ENCODE results near the gene TYK2. TPM values are rescaled to one million over a fixed set of nuclear protein-coding genes. Genes with fewer than 3 reads are reported as not detected.
"Not testable (repeated sequence)": the region's sequence is repeated elsewhere in the genome, so short reads cannot be mapped to it uniquely, and the experiment has no call there.

Gene TYK2
- polyA plus RNA-seq, 1 experiment = 29.1 TPM

DNA sequence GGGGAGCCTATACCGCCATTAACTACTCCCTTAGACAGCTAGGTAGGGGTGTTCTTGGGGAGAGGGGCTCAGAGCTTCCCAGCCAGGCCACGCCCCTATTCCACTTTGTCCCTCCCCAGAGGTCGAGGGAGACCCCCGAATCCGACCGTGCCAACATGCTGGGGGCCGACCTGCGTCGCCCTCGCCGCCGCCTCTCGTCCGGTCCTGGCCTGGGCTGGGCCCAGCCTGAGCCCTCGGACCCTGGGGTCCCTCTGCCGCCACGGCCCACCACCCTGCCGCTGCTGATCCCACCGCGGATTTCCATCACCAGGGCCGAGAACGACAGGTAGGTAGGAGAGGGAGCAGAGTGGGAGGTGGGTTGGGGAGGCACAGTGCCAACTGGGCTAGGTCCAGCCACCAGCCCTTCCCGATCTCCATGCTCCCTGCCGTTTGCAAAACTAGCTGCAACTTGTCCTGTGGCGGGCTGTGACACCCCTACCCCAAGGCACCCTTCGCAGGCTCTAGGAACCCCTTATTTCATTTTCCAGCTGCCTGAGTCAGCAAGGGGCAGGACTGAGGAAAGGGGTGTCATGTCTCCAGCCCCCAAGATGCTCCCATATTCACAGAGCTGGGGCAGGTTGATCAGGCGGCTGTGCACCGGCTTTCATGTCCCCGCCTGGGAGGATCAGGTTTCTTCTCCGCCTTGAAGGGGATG lies 37.3 kb upstream of the TYK2 start:
- POLR2A ChIA-PET = interaction anchor here (0.5 to 1.4 kb wide), 4 partner anchors 14 to 158 kb away, joined by 4 to 7 read pairs (median 6); partner anchors contain the start of gene CDC37

GRCh38 chr19:10416380-10417257 lies 36.2 kb upstream of the TYK2 start:
- POLR2A ChIA-PET = no interaction called here
- DNase-seq (ENCODE audit: low read depth, low spot score) = peak; percentile 72
- H3K27ac ChIP-seq (ENCODE audit: low read depth, low read length) = peak overlapping the region; percentile 31
- peaks cover 8% of the 10 kb centered on the region for H3K27me3 ChIP-seq (ENCODE audit: control insufficient read depth, insufficient read depth, low read length)
- CTCF ChIA-PET = interaction anchor here (0.6 to 6.5 kb wide), 22 partner anchors 10 to 1180 kb away, joined by 3 to 87 read pairs (median 4); partner anchors contain the start of gene CDC37
- TF ChIP-seq CTCF (IDR thresholded peaks at IDR 0.05; ENCODE audit: low read depth, low read length) = peak; percentile 74
- H3K4me3 ChIP-seq (ENCODE audit: low read depth, low read length) = peak overlapping the region; percentile 67
- H3K9me3 ChIP-seq (ENCODE audit: control insufficient read depth, insufficient read depth, low read length) = peaks cover 13% of the 10 kb centered on the region

More for the DNA sequence above, 37.3 kb upstream of the TYK2 start:
- CTCF ChIA-PET = interaction anchor here (0.9 to 6.5 kb wide), 6 partner anchors 9 to 132 kb away, joined by 3 to 87 read pairs (median 4); partner anchors contain the start of gene CDC37
- H3K9me3 ChIP-seq (ENCODE audit: control insufficient read depth, insufficient read depth, low read length) = peaks cover 13% of the 10 kb centered on the region
- TF ChIP-seq CTCF (IDR thresholded peaks at IDR 0.05; ENCODE audit: low read depth, low read length) = no peak
- H3K4me3 ChIP-seq (ENCODE audit: low read depth, low read length) = no peak overlapping the region
- DNase-seq (ENCODE audit: low read depth, low spot score) = no peak
- peaks cover 14% of the 10 kb centered on the region for H3K27me3 ChIP-seq (ENCODE audit: control insufficient read depth, insufficient read depth, low read length)
- H3K27ac ChIP-seq (ENCODE audit: low read depth, low read length) = peak overlapping the region; percentile 21

DNA sequence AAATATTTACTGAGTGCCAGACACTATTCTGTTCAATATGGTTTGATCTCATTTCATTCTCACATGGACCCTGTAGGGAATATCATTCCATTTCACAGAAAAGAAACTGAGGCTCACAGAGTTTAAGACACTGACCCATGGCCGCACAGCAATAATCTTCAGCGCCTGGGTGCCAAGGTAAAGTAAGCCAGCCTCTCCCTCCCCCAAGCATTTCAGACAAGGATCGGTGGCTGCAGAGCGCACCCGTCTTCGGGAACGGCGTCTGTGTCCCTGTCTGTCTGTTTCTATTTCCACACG lies 35.7 kb upstream of the TYK2 start:
- no peak for TF ChIP-seq CTCF (IDR thresholded peaks at IDR 0.05; ENCODE audit: low read depth, low read length)
- Histone ChIP-seq H3K4me3 (ENCODE audit: low read depth, low read length) (peak overlapping the region; percentile 67), H3K27ac (ENCODE audit: low read depth, low read length) (no peak overlapping the region), H3K27me3 (ENCODE audit: control insufficient read depth, insufficient read depth, low read length) (peaks cover 6% of the 10 kb centered on the region), H3K9me3 (ENCODE audit: control insufficient read depth, insufficient read depth, low read length) (peaks cover 13% of the 10 kb centered on the region)
- POLR2A ChIA-PET = no interaction called here
- CTCF ChIA-PET = interaction anchor here (0.6 to 6.5 kb wide), 21 partner anchors 10 to 1180 kb away, joined by 3 to 87 read pairs (median 4); partner anchors contain the start of gene CDC37
- DNase-seq (ENCODE audit: low read depth, low spot score) = no peak

- TF ChIP-seq CTCF (IDR thresholded peaks at IDR 0.05; ENCODE audit: low read depth, low read length) = no peak
- Histone ChIP-seq H3K9me3 (ENCODE audit: control insufficient read depth, insufficient read depth, low read length) (peaks cover 13% of the 10 kb centered on the region), H3K4me3 (ENCODE audit: low read depth, low read length) (no peak overlapping the region), H3K27ac (ENCODE audit: low read depth, low read length) (no peak overlapping the region), H3K27me3 (ENCODE audit: control insufficient read depth, insufficient read depth, low read length) (peaks cover 6% of the 10 kb centered on the region)
- ChIA-PET POLR2A (interaction anchor here (0.6 kb wide), 1 partner anchor 460 kb away, joined by 3 read pairs; no protein-coding TSS in a partner anchor), CTCF (interaction anchor here (0.5 to 1.1 kb wide), 4 partner anchors 11 to 686 kb away, joined by 3 to 5 read pairs (median 4); no protein-coding TSS in a partner anchor)
- DNase-seq (ENCODE audit: low read depth, low spot score) = no peak
Observed at GRCh38 chr19:10412257-10412977, 32.0 kb upstream of the TYK2 start.

- H3K4me3 ChIP-seq (ENCODE audit: low read depth, low read length); H3K27me3 ChIP-seq (ENCODE audit: control insufficient read depth, insufficient read depth, low read length); DNase-seq (ENCODE audit: low read depth, low spot score); H3K27ac ChIP-seq (ENCODE audit: low read depth, low read length); POLR2A ChIA-PET; H3K9me3 ChIP-seq (ENCODE audit: control insufficient read depth, insufficient read depth, low read length); CTCF ChIA-PET: not testable (repeated sequence)
Observed at GRCh38 chr19:10411224-10411623, 30.9 kb upstream of the TYK2 start.
